Astrocyte of the cerebellum (primary cell): Measurements from ENCODE around the gene FAM193A.

Experiments
- DNase-seq: peaks from one replicate; pipeline ENCODE4 v3.0.0-alpha.2; 2011; ENCODE audit warnings: low read depth
- H3K4me3 ChIP-seq: 2 replicates; pipeline ENCODE4 v1.5.1; 2011; ENCODE audit warnings: mild to moderate bottlenecking, low read depth, low read length, moderate library complexity
- in situ Hi-C: cut with HindIII; loops from 2 replicates; pipeline ENCODE4 v1.10.0; 2017; ENCODE audit warnings: low sequenced_read_pairs
- TF ChIP-seq, protein P1 (sequence below): IDR thresholded peaks from 2 replicates; pipeline ENCODE4 v1.5.1; 2012; ENCODE audit warnings: low read length, low read depth, moderate library complexity, mild to moderate bottlenecking; ENCODE audit errors: missing control alignments

FAM193A gene

DNA sequence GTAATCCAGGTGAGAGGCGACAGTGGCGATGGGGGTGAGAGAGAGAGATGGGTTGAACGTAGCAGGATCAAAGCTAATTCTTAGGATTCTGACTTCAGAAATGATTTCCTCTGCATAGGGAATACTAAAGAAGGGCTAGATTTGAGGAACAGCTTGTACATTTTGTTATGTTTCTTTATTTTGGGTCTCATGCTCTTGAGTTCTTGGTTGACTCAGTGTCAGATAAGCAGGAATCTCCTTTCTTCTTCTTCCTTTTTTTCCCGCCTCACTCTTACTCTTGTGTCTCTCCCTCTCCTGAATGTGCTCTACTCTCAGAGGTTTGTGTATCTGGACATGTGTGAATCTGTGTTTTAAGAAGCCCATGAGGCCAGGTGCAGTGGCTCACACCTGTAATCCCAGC is 36.4 kb downstream of the FAM193A start:
- in situ Hi-C loops, result no loop called here
- H3K4me3 ChIP-seq, result no peak overlapping the region
- no peak for DNase-seq
- TF ChIP-seq, protein P1, sequence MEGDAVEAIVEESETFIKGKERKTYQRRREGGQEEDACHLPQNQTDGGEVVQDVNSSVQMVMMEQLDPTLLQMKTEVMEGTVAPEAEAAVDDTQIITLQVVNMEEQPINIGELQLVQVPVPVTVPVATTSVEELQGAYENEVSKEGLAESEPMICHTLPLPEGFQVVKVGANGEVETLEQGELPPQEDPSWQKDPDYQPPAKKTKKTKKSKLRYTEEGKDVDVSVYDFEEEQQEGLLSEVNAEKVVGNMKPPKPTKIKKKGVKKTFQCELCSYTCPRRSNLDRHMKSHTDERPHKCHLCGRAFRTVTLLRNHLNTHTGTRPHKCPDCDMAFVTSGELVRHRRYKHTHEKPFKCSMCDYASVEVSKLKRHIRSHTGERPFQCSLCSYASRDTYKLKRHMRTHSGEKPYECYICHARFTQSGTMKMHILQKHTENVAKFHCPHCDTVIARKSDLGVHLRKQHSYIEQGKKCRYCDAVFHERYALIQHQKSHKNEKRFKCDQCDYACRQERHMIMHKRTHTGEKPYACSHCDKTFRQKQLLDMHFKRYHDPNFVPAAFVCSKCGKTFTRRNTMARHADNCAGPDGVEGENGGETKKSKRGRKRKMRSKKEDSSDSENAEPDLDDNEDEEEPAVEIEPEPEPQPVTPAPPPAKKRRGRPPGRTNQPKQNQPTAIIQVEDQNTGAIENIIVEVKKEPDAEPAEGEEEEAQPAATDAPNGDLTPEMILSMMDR, result no peak

DNA sequence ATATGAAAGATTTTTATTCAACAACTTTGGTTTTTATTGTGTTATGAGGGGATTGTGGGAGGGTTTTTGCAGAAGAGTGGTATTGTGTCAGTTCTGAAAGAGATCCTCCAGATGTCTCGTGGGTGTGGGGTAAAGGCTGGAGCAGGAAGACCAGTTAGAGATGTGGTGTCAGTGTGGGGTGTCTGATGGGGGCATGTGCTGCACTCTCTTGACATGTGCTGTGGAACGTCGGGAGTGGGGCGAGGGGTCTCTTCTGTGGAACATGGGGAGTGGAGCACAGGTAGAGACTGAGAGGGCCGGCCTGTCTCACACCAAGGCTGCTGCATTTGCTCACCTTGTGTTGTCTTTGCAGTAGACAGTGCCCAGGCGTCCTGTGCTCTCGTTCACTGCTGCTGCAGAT is 37.6 kb downstream of the FAM193A start:
- TF ChIP-seq, protein P1, result no peak
- no peak overlapping the region for H3K4me3 ChIP-seq
- no peak for DNase-seq
- in situ Hi-C loops, result no loop called here

DNA sequence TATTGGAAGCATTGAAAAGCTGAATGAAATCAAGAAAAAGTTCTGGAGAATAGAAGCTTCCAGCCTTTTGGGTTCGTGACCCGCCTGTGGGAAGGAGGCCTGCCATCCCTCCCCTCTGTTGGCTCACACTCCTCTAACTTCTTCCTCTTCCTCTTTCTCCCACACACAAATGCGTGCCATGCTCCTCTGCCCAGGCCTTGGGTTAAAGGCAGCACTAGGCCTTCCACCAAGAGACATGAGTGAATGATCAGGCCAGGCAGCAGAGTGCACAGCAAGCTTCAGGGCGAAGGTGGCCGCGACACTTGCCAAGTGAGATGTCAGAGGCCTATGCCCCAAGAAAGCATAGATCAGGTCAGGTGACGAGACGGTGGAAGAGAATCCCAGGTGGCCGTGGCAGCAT is 38.4 kb downstream of the FAM193A start:
- H3K4me3 ChIP-seq, result no peak overlapping the region
- in situ Hi-C loops, result no loop called here
- TF ChIP-seq, protein P1, result no peak
- DNase-seq, result no peak

DNA sequence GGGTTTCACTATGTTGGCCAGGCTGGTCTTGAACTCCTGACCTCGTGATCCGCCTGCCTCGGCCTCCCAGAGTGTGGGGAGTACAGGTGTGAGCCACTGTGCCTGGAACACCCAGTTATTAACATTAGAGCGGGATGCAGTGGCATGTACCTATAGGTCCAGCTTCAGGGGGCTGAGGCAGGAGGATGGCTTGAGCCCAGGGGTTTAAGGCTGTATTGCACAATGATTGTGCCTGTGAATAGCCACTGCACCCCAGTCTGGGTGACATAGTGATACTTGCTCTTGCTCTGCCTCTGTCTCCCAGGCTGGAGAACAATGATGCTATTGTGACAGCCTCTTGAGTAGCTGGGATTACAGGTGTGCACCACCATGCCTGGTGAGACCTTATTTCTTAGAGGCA is 39.8 kb downstream of the FAM193A start:
- no peak overlapping the region for H3K4me3 ChIP-seq
- no peak for DNase-seq
- in situ Hi-C loops, result no loop called here
- TF ChIP-seq, protein P1, result no peak

DNA sequence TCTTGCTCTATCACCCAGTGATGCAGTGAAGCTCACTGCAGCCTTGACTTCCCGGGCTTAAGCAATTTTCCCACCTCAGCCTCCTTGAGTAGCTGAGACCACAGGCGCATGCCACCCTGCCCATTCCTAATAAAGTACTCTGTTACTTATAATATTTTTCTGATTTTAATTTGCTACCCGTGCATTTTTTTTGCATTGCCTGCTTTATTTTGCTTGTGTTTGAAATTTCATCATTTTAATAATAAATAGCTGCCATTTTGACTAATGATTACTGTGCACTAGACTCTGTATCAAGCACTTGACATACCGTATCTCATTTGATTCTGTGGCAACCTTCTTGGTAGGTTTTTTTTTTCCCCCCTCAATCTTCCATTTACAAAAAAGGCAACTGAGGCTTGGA is 41.7 kb downstream of the FAM193A start:
- H3K4me3 ChIP-seq, result no peak overlapping the region
- TF ChIP-seq, protein P1, result no peak
- no peak for DNase-seq
- in situ Hi-C loops, result no loop called here

DNA sequence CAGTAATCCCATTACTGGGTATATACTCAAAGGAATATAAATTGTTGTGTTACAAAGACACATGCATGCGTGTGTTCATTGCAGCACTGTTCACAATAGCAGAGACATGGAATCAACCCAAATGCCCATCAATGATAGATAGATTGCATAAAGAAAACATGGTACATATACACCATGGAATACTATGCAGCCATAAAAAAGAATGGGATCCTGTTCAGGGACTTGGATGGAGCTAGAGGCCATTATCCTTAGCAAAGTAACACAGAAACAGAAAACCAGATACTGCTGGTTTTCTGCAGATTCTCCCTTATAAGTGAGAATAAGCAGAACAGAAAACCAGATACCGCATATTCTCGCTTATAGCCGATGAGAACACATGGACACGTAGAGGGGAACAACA is 43.5 kb downstream of the FAM193A start:
- TF ChIP-seq, protein P1, result no peak
- H3K4me3 ChIP-seq, result no peak overlapping the region
- no peak for DNase-seq
- in situ Hi-C loops, result loop anchor here (5.0 kb wide), 1 partner anchor 52 kb away; no protein-coding TSS in a partner anchor

DNA sequence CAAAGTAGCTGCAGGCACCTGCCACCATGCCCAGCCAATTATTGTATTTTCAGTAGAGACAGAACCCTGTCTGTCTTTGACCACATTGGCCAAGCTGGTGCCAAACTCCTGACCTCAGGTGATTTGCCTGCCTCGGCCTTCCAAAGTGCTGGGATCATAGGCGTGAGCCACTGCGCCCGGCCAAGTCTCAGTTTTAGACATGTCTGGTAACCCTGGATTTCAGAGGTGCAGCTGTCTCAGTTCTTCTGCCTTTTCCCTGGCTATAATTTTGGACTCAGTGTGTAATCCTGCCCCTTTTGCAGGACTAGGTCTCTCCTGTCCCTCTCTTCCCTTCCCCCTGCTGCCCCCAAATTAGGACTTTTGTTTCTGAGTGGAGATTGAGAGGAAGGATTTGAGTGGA is 46.6 kb downstream of the FAM193A start:
- in situ Hi-C loops, result loop anchor here (5.0 kb wide), 1 partner anchor 49 kb away; no protein-coding TSS in a partner anchor
- DNase-seq, result no peak

More for the DNA sequence above, 46.6 kb downstream of the FAM193A start:
- TF ChIP-seq, protein P1, result no peak
- H3K4me3 ChIP-seq, result no peak overlapping the region
